Adrenal gland (tissue), 12 donors: ENCODE measurements around the gene PACRGL. TPM values are rescaled to one million over a fixed set of nuclear protein-coding genes. Genes with fewer than 3 reads are reported as not detected.

Experiments used
- DNase-seq, 7 donors: peaks; one replicate each; pipeline ENCODE4 v3.0.0-alpha.2; 2019 to 2020
- H3K27ac ChIP-seq, 5 donors: fragments of 200-600 bp; sonication (generic) in 4 of 5; 1 replicate in 3 of 5; 2 replicates in 2 of 5; pipeline versions ENCODE4 v1.5.1 to v1.8.0; 2016 to 2020; ENCODE audit warnings: mild to moderate bottlenecking in 1 of 5
- H3K27me3 ChIP-seq: fragments of 200-600 bp; 2 replicates; pipeline ENCODE4 v1.8.0; 2021
- H3K36me3 ChIP-seq, 2 donors: fragments of 200-600 bp; replicated peaks in 1 of 2; 1 replicate in 1 of 2; 2 replicates in 1 of 2; pipeline versions ENCODE4 v1.5.1 to v1.8.0; 2018 to 2022
- H3K4me1 ChIP-seq, 2 donors: fragments of 200-600 bp; replicated peaks in 1 of 2; 1 replicate in 1 of 2; 2 replicates in 1 of 2; pipeline versions ENCODE4 v1.5.1 to v1.8.0; 2018 to 2021
- H3K4me3 ChIP-seq, 4 donors: fragments of 200-600 bp; sonication (generic) in 3 of 4; one replicate each; pipeline ENCODE4 v1.5.1; 2016 to 2018
- H3K9me3 ChIP-seq, 3 donors: fragments of 200-600 bp; sonication (generic) in 1 of 3; replicated peaks in 1 of 3; 1 replicate in 2 of 3; 2 replicates in 1 of 3; pipeline versions ENCODE4 v1.5.1 to v1.8.0; 2016 to 2021
- CTCF ChIP-seq, 6 experiments: fragments of 450-650 bp in 4 of 6; fragments of 200-600 bp in 2 of 6; sonication (generic) in 1 of 6; IDR thresholded peaks; 1 replicate in 5 of 6; 2 replicates in 1 of 6; pipeline versions ENCODE4 v1.5.1 to v1.8.0; 2016 to 2021; ENCODE audit warnings: antibody characterized with exemption in 6 of 6, mild to moderate bottlenecking in 2 of 6, moderate library complexity in 1 of 6
- POLR2A ChIP-seq, 2 donors: fragments of 450-650 bp; IDR thresholded peaks; one replicate each; pipeline ENCODE4 v1.6.1; 2017; ENCODE audit warnings: antibody characterized with exemption in 2 of 2, mild to moderate bottlenecking in 2 of 2, moderate library complexity in 1 of 2
- WGBS, 4 donors: extraction: QIAGEN DNeasy Blood & Tissue Kit in 2 of 4; methylation state at CpG; one replicate each; pipeline versions ENCODE4 v1.1.5 to v1.1.7; 2013 to 2017; 5-methylcytosine and 5-hydroxymethylcytosine counted together
- intact Hi-C, 2 donors: fragments of 100-400 bp; cut with DNase I; formaldehyde crosslinking; loops; one replicate each; pipeline versions ENCODE4 v1.14.1 to v1.15.0; 2022 to 2023
- polyA plus RNA-seq, 3 donors: library from polyadenylated mRNA; stranded (reverse); fragments of 200-250 nt in 2 of 3; fragments of 350-450 nt in 1 of 3; fragmentation: Illumina TruSeq in 1 of 3; extraction: RNeasy Lipid Tissue Mini Kit (QIAGEN cat#74804) in 1 of 3; gene quantifications; one replicate each; pipeline ENCODE4 v1.2.3, GENCODE V29; 2013 to 2014
- total RNA-seq, 9 donors: library from RNA; depleted of rRNA in 4 of 9; stranded (reverse); fragments of >200 nt in 4 of 9; fragments of 120-200 nt in 1 of 9; fragmentation: NEBNext Ultra II Directional in 1 of 9; extraction: Animal tissue kit (Norgen Biotek cat#: 25700) in 1 of 9; gene quantifications; one replicate each; pipeline versions ENCODE4 v1.1.0 to v1.2.4, GENCODE V29; 2013 to 2023
- donor health status: healthy with polysubstance abuse.
- donor health status: Bipolar disorder and iron deficiency.
- donor health status: DM: yes; HTN: yes; CAD: no.
- donor health status: DM: no; HTN: no; CAD: no.
- donor health status: DM: no; HTN: no; CAD: no.
- donor health status: DM: yes; HTN: yes; CAD: no.

The PACRGL gene
- total and polyA plus RNA-seq, 12 donors: 6.2 to 57.0 (median 13.1) TPM

GRCh38 chr4:20711335-20711734, 11.1 kb downstream of the PACRGL start:
- TF ChIP-seq POLR2A (IDR thresholded peaks at IDR 0.05) (no peak), CTCF (IDR thresholded peaks at IDR 0.05) (no peak)
- Histone ChIP-seq H3K4me3 (no peak overlapping the region), H3K4me1 (peaks cover 0 to 8% of the 10 kb centered on the region in 2 donors), H3K27ac (no peak overlapping the region), H3K27me3 (no peaks in the 10 kb centered on the region), H3K9me3 (no peaks in the 10 kb centered on the region), H3K36me3 (peaks cover 0 to 24% of the 10 kb centered on the region in 2 donors)
- WGBS, 4 donors: 49 to 54% (median 52%) methylated on average over 2 of the region's 2 CpGs
- DNase-seq: peak in 1 of 7 donors; percentile 37
- intact Hi-C loops: no loop called here

- no peak overlapping the region for H3K27ac ChIP-seq
- intact Hi-C loops: no loop called here
- no peaks in the 10 kb centered on the region for H3K27me3 ChIP-seq
- H3K4me3 ChIP-seq: no peak overlapping the region
- peaks cover 0 to 50% of the 10 kb centered on the region in 2 donors for H3K36me3 ChIP-seq
- no peaks in the 10 kb centered on the region for H3K9me3 ChIP-seq
- H3K4me1 ChIP-seq: no peaks in the 10 kb centered on the region
- no peak for DNase-seq
- WGBS, 4 donors: 58 to 95% (median 76%) methylated on average over 3 of the region's 3 CpGs
- TF ChIP-seq POLR2A (IDR thresholded peaks at IDR 0.05) (no peak), CTCF (IDR thresholded peaks at IDR 0.05) (no peak)
Observed at GRCh38 chr4:20723019-20723418, 22.8 kb downstream of the PACRGL start.

GRCh38 chr4:20723463-20723862, 23.2 kb downstream of the PACRGL start:
- Histone ChIP-seq H3K36me3 (peaks cover 0 to 53% of the 10 kb centered on the region in 2 donors), H3K4me1 (no peaks in the 10 kb centered on the region), H3K27me3 (no peaks in the 10 kb centered on the region), H3K27ac (no peak overlapping the region), H3K9me3 (no peaks in the 10 kb centered on the region), H3K4me3 (no peak overlapping the region)
- TF ChIP-seq POLR2A (IDR thresholded peaks at IDR 0.05) (no peak), CTCF (IDR thresholded peaks at IDR 0.05) (no peak)
- intact Hi-C loops: no loop called here
- WGBS, 4 donors: 82 to 94% (median 89%) methylated on average over 3 of the region's 3 CpGs
- no peak for DNase-seq

GRCh38 chr4:20724915-20725314, 24.7 kb downstream of the PACRGL start:
- Histone ChIP-seq H3K27me3 (no peaks in the 10 kb centered on the region), H3K4me1 (no peaks in the 10 kb centered on the region), H3K4me3 (no peak overlapping the region), H3K27ac (no peak overlapping the region), H3K9me3 (no peaks in the 10 kb centered on the region), H3K36me3 (peaks cover 0 to 54% of the 10 kb centered on the region in 2 donors)
- 65 to 95% (median 78%) methylated on average over 6 of the region's 6 CpGs for WGBS, 4 donors
- intact Hi-C loops: no loop called here
- DNase-seq: no peak
- TF ChIP-seq POLR2A (IDR thresholded peaks at IDR 0.05) (no peak), CTCF (IDR thresholded peaks at IDR 0.05) (no peak)
